CD4-positive, alpha-beta T cell treated with Interleukin-21 for 1 hour (primary cell): ENCODE data around the gene CHST3.
"Not testable (repeated sequence)": the region's sequence is repeated elsewhere in the genome, so short reads cannot be mapped to it uniquely, and the experiment has no call there.

ENCODE experiments used
- DNase-seq: peaks from one replicate; pipeline ENCODE4 v3.0.0-alpha.2; 2020

CHST3 gene

GRCh38 chr10:72013202-72013945 is 49.2 kb downstream of the CHST3 start:
- no peak for DNase-seq

- no peak for DNase-seq
Observed at GRCh38 chr10:72014197-72014596, 50.0 kb downstream of the CHST3 start.

- no peak for DNase-seq
Observed at GRCh38 chr10:72014785-72015480, 50.7 kb downstream of the CHST3 start.

GRCh38 chr10:72015841-72016240 is 51.6 kb downstream of the CHST3 start:
- no peak for DNase-seq

GRCh38 chr10:72016608-72017300 is 52.6 kb downstream of the CHST3 start:
- no peak for DNase-seq

GRCh38 chr10:72019085-72019876 is 55.1 kb downstream of the CHST3 start:
- DNase-seq, result no peak

GRCh38 chr10:72020914-72021809 is 57.0 kb downstream of the CHST3 start:
- DNase-seq, result no peak

- DNase-seq, result no peak
Observed at GRCh38 chr10:72022228-72022627, 58.0 kb downstream of the CHST3 start.

GRCh38 chr10:72024596-72024995 is 60.4 kb downstream of the CHST3 start:
- no peak for DNase-seq

GRCh38 chr10:72025400-72025799 is 61.2 kb downstream of the CHST3 start:
- DNase-seq, result no peak

- DNase-seq, result no peak
Observed at GRCh38 chr10:72025832-72026231, 61.6 kb downstream of the CHST3 start.

- no peak for DNase-seq
Observed at GRCh38 chr10:72026278-72027111, 62.3 kb downstream of the CHST3 start.

- DNase-seq, result no peak
Observed at GRCh38 chr10:72027498-72027897, 63.3 kb downstream of the CHST3 start.

GRCh38 chr10:72029414-72029813 is 65.2 kb downstream of the CHST3 start:
- DNase-seq, result no peak

GRCh38 chr10:72030762-72031543 is 66.8 kb downstream of the CHST3 start:
- no peak for DNase-seq

GRCh38 chr10:72031706-72032105 is 67.5 kb downstream of the CHST3 start:
- DNase-seq, result no peak

- not testable (repeated sequence) for DNase-seq
Observed at GRCh38 chr10:72032409-72033162, 68.4 kb downstream of the CHST3 start.

GRCh38 chr10:72034040-72034499 is 69.9 kb downstream of the CHST3 start:
- DNase-seq, result no peak

- no peak for DNase-seq
Observed at GRCh38 chr10:72034761-72035160, 70.6 kb downstream of the CHST3 start.
